KMS-11 (cell line): ENCODE results near the gene PRUNE2.

ENCODE experiments used
- H2AFZ ChIP-seq: fragments of 200-600 bp; sonication (generic); 2 replicates; pipeline ENCODE4 v1.6.1; 2016; ENCODE audit warnings: antibody characterized with exemption, mixed run types, low read depth
- H3K27ac ChIP-seq: fragments of 200-600 bp; sonication (generic); 2 replicates; pipeline ENCODE4 v1.6.1; 2016; ENCODE audit warnings: mild to moderate bottlenecking, mixed run types
- H3K27me3 ChIP-seq: fragments of 200-600 bp; sonication (generic); 2 replicates; pipeline ENCODE4 v1.6.1; 2017; ENCODE audit warnings: mild to moderate bottlenecking, low read depth, mixed run types, moderate library complexity; ENCODE audit not compliant: insufficient read depth
- H3K36me3 ChIP-seq: fragments of 200-600 bp; sonication (generic); 2 replicates; pipeline ENCODE4 v1.6.1; 2017; ENCODE audit warnings: mild to moderate bottlenecking, mixed run types; ENCODE audit not compliant: insufficient read depth
- H3K4me1 ChIP-seq: fragments of 200-600 bp; sonication (generic); 2 replicates; pipeline ENCODE4 v1.6.1; 2016; ENCODE audit warnings: mild to moderate bottlenecking, low read depth, mixed run types; ENCODE audit not compliant: poor library complexity, severe bottlenecking
- H3K4me2 ChIP-seq: fragments of 200-600 bp; sonication (generic); 2 replicates; pipeline ENCODE4 v1.7.0; 2016; ENCODE audit warnings: mild to moderate bottlenecking, mixed run types
- H3K4me3 ChIP-seq: fragments of 200-600 bp; sonication (generic); IDR thresholded peaks from 2 replicates; pipeline ENCODE4 v1.6.1; 2017; ENCODE audit warnings: low read depth, low read length, mixed read lengths; ENCODE audit not compliant: insufficient read depth
- H3K79me2 ChIP-seq: fragments of 200-600 bp; sonication (generic); 2 replicates; pipeline ENCODE4 v1.6.1; 2016; ENCODE audit warnings: low read depth, mixed run types; ENCODE audit not compliant: insufficient read depth
- H3K9ac ChIP-seq: fragments of 200-600 bp; sonication (generic); 2 replicates; pipeline ENCODE4 v1.6.1; 2016; ENCODE audit warnings: mild to moderate bottlenecking, mixed run types
- H4K20me1 ChIP-seq: fragments of 200-600 bp; sonication (generic); 2 replicates; pipeline ENCODE4 v1.6.1; 2016; ENCODE audit warnings: mild to moderate bottlenecking, mixed run types; ENCODE audit not compliant: insufficient read depth
- TF ChIP-seq, protein P1 (sequence below): fragments of 200-600 bp; sonication (generic); conservative IDR thresholded peaks from 2 replicates; pipeline ENCODE4 v1.6.1; 2017; ENCODE audit warnings: low read depth, mild to moderate bottlenecking, antibody characterized with exemption, low read length, moderate library complexity, mixed read lengths

The PRUNE2 gene

DNA sequence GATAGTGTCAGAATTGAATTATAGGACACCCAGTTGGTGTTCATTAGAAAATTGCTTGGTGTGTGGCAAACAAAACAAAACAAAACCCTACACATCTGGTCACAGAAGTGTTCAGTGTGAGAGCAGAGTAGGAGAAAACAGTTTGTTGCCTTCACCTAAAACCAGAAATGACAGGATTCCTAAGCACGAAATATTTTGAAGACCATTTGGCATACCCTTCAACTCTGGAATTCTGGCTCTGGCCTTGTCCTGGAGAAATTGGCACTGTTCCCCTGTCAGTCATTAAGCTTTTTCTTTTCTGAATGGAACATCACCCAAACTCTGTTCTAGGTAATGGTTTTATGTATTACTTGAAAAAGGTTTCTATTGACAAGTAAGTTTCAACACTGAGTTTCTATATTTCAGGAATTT is 251.9 kb downstream of the PRUNE2 start:
- H3K4me2 ChIP-seq: no peak overlapping the region
- H4K20me1 ChIP-seq: no peaks in the 10 kb centered on the region
- no peak overlapping the region for H3K9ac ChIP-seq
- H3K27ac ChIP-seq: no peak overlapping the region
- no peaks in the 10 kb centered on the region for H3K36me3 ChIP-seq
- no peaks in the 10 kb centered on the region for H3K79me2 ChIP-seq
- no peak overlapping the region for H2AFZ ChIP-seq
- TF ChIP-seq, protein P1, sequence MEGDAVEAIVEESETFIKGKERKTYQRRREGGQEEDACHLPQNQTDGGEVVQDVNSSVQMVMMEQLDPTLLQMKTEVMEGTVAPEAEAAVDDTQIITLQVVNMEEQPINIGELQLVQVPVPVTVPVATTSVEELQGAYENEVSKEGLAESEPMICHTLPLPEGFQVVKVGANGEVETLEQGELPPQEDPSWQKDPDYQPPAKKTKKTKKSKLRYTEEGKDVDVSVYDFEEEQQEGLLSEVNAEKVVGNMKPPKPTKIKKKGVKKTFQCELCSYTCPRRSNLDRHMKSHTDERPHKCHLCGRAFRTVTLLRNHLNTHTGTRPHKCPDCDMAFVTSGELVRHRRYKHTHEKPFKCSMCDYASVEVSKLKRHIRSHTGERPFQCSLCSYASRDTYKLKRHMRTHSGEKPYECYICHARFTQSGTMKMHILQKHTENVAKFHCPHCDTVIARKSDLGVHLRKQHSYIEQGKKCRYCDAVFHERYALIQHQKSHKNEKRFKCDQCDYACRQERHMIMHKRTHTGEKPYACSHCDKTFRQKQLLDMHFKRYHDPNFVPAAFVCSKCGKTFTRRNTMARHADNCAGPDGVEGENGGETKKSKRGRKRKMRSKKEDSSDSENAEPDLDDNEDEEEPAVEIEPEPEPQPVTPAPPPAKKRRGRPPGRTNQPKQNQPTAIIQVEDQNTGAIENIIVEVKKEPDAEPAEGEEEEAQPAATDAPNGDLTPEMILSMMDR: no peak
- no peak overlapping the region for H3K4me3 ChIP-seq
- H3K4me1 ChIP-seq: peaks cover 65% of the 10 kb centered on the region
- 0 out of 2 replicates have a peak, but pooled peaks cover 3% of the 10 kb centered on the region for H3K27me3 ChIP-seq

DNA sequence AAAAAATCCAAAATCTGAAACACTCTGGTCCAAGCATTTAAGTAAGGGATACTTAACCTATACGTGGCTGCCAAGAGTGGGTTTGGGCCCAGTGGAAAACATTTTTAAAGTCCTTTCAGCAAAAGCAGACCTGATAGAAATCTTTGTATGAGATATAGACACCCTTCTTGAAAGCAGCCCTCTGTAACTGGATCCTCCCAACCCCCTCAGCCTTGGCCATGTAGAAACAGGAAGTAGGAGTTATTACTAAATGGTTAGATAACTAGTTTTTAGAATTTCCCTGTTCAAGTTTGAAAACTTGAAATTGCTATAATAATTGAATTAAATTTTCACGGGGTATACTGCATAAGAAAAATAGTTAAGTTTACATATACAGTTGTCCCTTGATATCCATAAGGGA is 253.0 kb downstream of the PRUNE2 start:
- Histone ChIP-seq H3K4me1 (peaks cover 64% of the 10 kb centered on the region), H3K79me2 (no peaks in the 10 kb centered on the region), H3K4me3 (no peak overlapping the region), H4K20me1 (no peaks in the 10 kb centered on the region), H3K27me3 (0 out of 2 replicates have a peak, but pooled peaks cover 3% of the 10 kb centered on the region), H3K9ac (no peak overlapping the region), H3K4me2 (peak overlapping the region; percentile 97; the same call in 1 of the 2 replicates), H2AFZ (no peak overlapping the region), H3K27ac (no peak overlapping the region), H3K36me3 (no peaks in the 10 kb centered on the region)
- TF ChIP-seq, protein P1: no peak

DNA sequence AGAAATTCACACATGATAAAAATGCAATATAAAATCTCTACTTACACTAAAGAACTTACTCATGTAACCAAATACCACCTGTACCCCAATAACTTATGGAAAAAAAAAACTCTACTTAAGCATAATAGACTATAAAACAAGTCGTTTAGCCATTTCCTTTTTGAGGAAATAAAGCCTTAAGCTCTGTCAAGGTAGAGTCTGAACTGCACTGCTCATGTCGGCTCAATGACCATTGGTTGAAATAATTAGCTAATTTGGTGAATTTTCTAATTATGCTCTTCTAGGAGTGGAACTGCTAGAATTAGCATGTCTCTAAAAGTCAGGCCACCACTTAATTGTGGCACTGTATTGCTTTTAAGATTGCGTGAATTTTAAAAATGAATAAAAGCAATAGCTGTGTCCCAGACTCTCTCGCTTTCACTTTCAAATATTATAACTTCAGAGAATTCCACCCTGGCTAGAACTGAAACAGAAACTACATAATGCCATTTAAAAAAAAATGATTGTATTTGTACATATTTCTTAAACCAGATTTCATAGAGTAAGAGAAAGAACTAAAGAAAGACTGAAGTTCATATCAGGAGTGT is 254.7 kb downstream of the PRUNE2 start:
- peak overlapping the region; percentile 31 for H3K9ac ChIP-seq

DNA sequence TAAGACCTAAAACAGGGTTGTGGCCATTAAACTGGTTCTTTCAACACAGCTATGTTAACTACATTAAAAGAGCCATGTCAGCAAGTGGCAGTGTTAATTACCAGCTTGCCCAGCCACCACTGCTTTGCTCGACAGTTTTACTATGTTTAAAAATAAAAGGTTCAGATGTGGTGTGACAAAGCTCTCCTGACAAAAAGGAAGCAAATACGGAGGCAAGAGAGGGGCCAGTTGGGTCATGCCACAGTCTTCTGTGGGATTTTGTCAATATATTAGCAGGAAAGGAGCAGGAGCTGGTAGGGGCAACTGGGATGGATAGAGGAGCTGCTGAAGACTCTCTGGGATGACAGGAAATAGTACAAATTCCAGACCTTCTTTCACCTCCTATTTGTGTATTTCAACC is 255.2 kb downstream of the PRUNE2 start:
- peaks cover 64% of the 10 kb centered on the region for H3K4me1 ChIP-seq
- 0 out of 2 replicates have a peak, but pooled peaks cover 3% of the 10 kb centered on the region for H3K27me3 ChIP-seq
- no peak overlapping the region for H3K4me3 ChIP-seq
- no peaks in the 10 kb centered on the region for H3K79me2 ChIP-seq
- TF ChIP-seq, protein P1: no peak
- peak overlapping the region; percentile 45; the same call in 1 of the 2 replicates for H2AFZ ChIP-seq
- H3K9ac ChIP-seq: peak overlapping the region; percentile 31; the same call in 1 of the 2 replicates
- H3K4me2 ChIP-seq: peak overlapping the region; percentile 97
- peak overlapping the region; percentile 67 for H3K27ac ChIP-seq
- H3K36me3 ChIP-seq: no peaks in the 10 kb centered on the region
- no peaks in the 10 kb centered on the region for H4K20me1 ChIP-seq

More for the DNA sequence above, 254.7 kb downstream of the PRUNE2 start:
- TF ChIP-seq, protein P1: no peak
- H3K27ac ChIP-seq: peak overlapping the region; percentile 67
- H3K36me3 ChIP-seq: no peaks in the 10 kb centered on the region
- 0 out of 2 replicates have a peak, but pooled peaks cover 3% of the 10 kb centered on the region for H3K27me3 ChIP-seq
- H4K20me1 ChIP-seq: no peaks in the 10 kb centered on the region
- peaks cover 64% of the 10 kb centered on the region for H3K4me1 ChIP-seq
- peak overlapping the region; percentile 97 for H3K4me2 ChIP-seq
- no peak overlapping the region for H3K4me3 ChIP-seq
- no peaks in the 10 kb centered on the region for H3K79me2 ChIP-seq
- peak overlapping the region; percentile 45; the same call in 1 of the 2 replicates for H2AFZ ChIP-seq
